K562 (cell line): ENCODE data around the gene FOSL1. TPM values are rescaled to one million over a fixed set of nuclear protein-coding genes. Genes with fewer than 3 reads are reported as not detected.

Experiments
- BRCA1 ChIP-seq, 2 experiments: fragments of 450-650 bp in 1 of 2; sonication (generic) in 1 of 2; formaldehyde crosslinking in 1 of 2; IDR thresholded peaks; 2 replicates each; pipeline versions ENCODE4 v1.5.0 to v1.6.1; 2017 to 2020; ENCODE audit warnings: mild to moderate bottlenecking in 1 of 2, missing genetic modification reagents in 1 of 2
- BRD4 ChIP-seq: fragments of 200-600 bp; sonication (generic); IDR thresholded peaks from 2 replicates; pipeline ENCODE4 v1.6.1; 2017; ENCODE audit warnings: inconsistent platforms
- CBFA2T3 ChIP-seq: fragments of 450-650 bp; IDR thresholded peaks from 2 replicates; pipeline ENCODE4 v1.6.1; 2017
- CHD4 ChIP-seq: fragments of 200-600 bp; sonication (generic); IDR thresholded peaks from 3 replicates; pipeline ENCODE4 v1.6.1; 2012; ENCODE audit warnings: low read depth, mild to moderate bottlenecking, mixed read lengths, low read length, inconsistent platforms; ENCODE audit not compliant: insufficient read depth, insufficient replicate concordance, poor library complexity, severe bottlenecking
- DDX20 ChIP-seq: fragments of 450-650 bp; IDR thresholded peaks from 2 replicates; pipeline ENCODE4 v1.6.1; 2016; ENCODE audit warnings: missing genetic modification characterization, low read depth, mild to moderate bottlenecking, missing compliant biosample characterization, moderate library complexity
- DLX4 ChIP-seq: fragments of 250-450 bp; sonication (Bioruptor Pico); IDR thresholded peaks from 2 replicates; pipeline ENCODE4 v1.6.1; 2021; ENCODE audit warnings: mild to moderate bottlenecking
- DNMT1 ChIP-seq: fragments of 450-650 bp; IDR thresholded peaks from 2 replicates; pipeline ENCODE4 v1.6.1; 2016; ENCODE audit warnings: antibody characterized with exemption, mild to moderate bottlenecking
- FOXA1 ChIP-seq: fragments of 450-650 bp; IDR thresholded peaks from 2 replicates; pipeline ENCODE4 v1.6.1; 2016; ENCODE audit warnings: mild to moderate bottlenecking, borderline replicate concordance
- HDAC6 ChIP-seq: IDR thresholded peaks from 2 replicates; pipeline ENCODE4 v1.6.1; 2012; ENCODE audit warnings: low read depth, mild to moderate bottlenecking, control low read depth, inconsistent platforms, low read length, moderate library complexity
- NFIX ChIP-seq: fragments of 250-450 bp; sonication (Bioruptor Pico); IDR thresholded peaks from 2 replicates; pipeline ENCODE4 v1.4.0; 2020; ENCODE audit warnings: low read depth, mild to moderate bottlenecking, moderate library complexity
- PHF20 ChIP-seq: fragments of 450-650 bp; IDR thresholded peaks from 2 replicates; pipeline ENCODE4 v1.6.1; 2018; ENCODE audit not compliant: partially characterized antibody
- RBBP5 ChIP-seq: fragments of 200-600 bp; sonication (generic); IDR thresholded peaks from 2 replicates; pipeline ENCODE4 v1.6.1; 2012; ENCODE audit warnings: borderline replicate concordance, mild to moderate bottlenecking, low read length, control low read depth, inconsistent platforms; ENCODE audit not compliant: insufficient read depth, poor library complexity, severe bottlenecking
- RUNX1 ChIP-seq: sonication (generic); IDR thresholded peaks from 2 replicates; pipeline ENCODE4 v1.6.1; 2016; ENCODE audit warnings: antibody characterized with exemption, low read depth
- SRSF9 ChIP-seq: fragments of 200-400 bp; formaldehyde crosslinking; IDR thresholded peaks from 2 replicates; pipeline ENCODE4 v1.6.1; 2017; ENCODE audit warnings: low read depth, low read length, borderline replicate concordance
- TAF1 ChIP-seq: IDR thresholded peaks from 2 replicates; pipeline ENCODE4 v1.6.1; 2011; ENCODE audit warnings: mild to moderate bottlenecking, low read length, moderate library complexity; ENCODE audit not compliant: insufficient read depth, control insufficient read depth, severe bottlenecking; ENCODE audit errors: extremely low read depth
- TAF9B ChIP-seq: fragments of 450-650 bp; IDR thresholded peaks from 2 replicates; pipeline ENCODE4 v1.6.1; 2018; ENCODE audit warnings: mild to moderate bottlenecking; ENCODE audit not compliant: partially characterized antibody
- ZFP91 ChIP-seq: sonication (generic); formaldehyde crosslinking; IDR thresholded peaks from 2 replicates; pipeline ENCODE4 v1.8.0; 2022; ENCODE audit warnings: mild to moderate bottlenecking, missing genetic modification reagents
- ZNF133 ChIP-seq: fragments of 250-450 bp; sonication (Bioruptor Pico); IDR thresholded peaks from 2 replicates; pipeline ENCODE4 v1.4.0; 2020; ENCODE audit warnings: mild to moderate bottlenecking
- ZNF384 ChIP-seq: IDR thresholded peaks from 2 replicates; pipeline ENCODE4 v1.6.1; 2012; ENCODE audit warnings: low read depth, low read length, improper control_type of control experiment
- ZNF668 ChIP-seq: fragments of 250-450 bp; sonication (Bioruptor Pico); IDR thresholded peaks from 2 replicates; pipeline ENCODE4 v1.8.0; 2022; ENCODE audit warnings: mild to moderate bottlenecking, inconsistent platforms
- ZNF695 ChIP-seq: fragments of 450-650 bp; formaldehyde crosslinking; IDR thresholded peaks from 2 replicates; pipeline ENCODE4 v1.4.0; 2020; ENCODE audit warnings: mild to moderate bottlenecking, moderate library complexity
- ZSCAN32 ChIP-seq: fragments of 450-650 bp; formaldehyde crosslinking; IDR thresholded peaks from 2 replicates; pipeline ENCODE4 v1.4.0; 2020; ENCODE audit warnings: mild to moderate bottlenecking, moderate library complexity
- polyA plus RNA-seq, 8 experiments: library from polyadenylated mRNA; depleted of rRNA in 4 of 8; stranded (reverse) in 5 of 8; unstranded in 3 of 8; fragments of >200 nt; fragmentation: Nextera tagmentation in 2 of 8; fragmentation: Illumina TruSeq in 1 of 8; extraction: Ambion mirVana in 2 of 8; extraction: Trizol in 1 of 8; gene quantifications; 2 replicates each; pipeline versions ENCODE4 v1.2.1 to v1.2.3, GENCODE V29; 2011 to 2014; ENCODE audit warnings: inconsistent platforms in 1 of 8, missing spikeins in 1 of 8
- total RNA-seq, 7 experiments: library from RNA; depleted of rRNA in 6 of 7; stranded (reverse); fragments of >200 nt in 6 of 7; fragmentation: Illumina TruSeq in 2 of 7; extraction: Trizol in 2 of 7; gene quantifications; 2 replicates each; pipeline versions ENCODE4 v1.2.1 to v1.2.3, GENCODE V29; 2011 to 2021; ENCODE audit warnings: low replicate concordance in 1 of 7
- TF ChIP-seq, protein P1 (sequence below): fragments of 450-650 bp; formaldehyde crosslinking; IDR thresholded peaks from 2 replicates; pipeline ENCODE4 v1.4.0; 2022; ENCODE audit warnings: mild to moderate bottlenecking, moderate library complexity
- TF ChIP-seq, protein P2 (sequence below): fragments of 450-650 bp; conservative IDR thresholded peaks from 2 replicates; pipeline ENCODE4 v1.6.1; 2016; ENCODE audit warnings: missing genetic modification characterization, low read depth, mild to moderate bottlenecking, control low read depth, missing compliant biosample characterization

The FOSL1 gene
- total and polyA plus RNA-seq, 9 of the 15 experiments (the other 6 are each of a cell fraction or from before 2014, with no cell fraction given) = 3.5 to 39.6 (median 10.0) TPM

DNA sequence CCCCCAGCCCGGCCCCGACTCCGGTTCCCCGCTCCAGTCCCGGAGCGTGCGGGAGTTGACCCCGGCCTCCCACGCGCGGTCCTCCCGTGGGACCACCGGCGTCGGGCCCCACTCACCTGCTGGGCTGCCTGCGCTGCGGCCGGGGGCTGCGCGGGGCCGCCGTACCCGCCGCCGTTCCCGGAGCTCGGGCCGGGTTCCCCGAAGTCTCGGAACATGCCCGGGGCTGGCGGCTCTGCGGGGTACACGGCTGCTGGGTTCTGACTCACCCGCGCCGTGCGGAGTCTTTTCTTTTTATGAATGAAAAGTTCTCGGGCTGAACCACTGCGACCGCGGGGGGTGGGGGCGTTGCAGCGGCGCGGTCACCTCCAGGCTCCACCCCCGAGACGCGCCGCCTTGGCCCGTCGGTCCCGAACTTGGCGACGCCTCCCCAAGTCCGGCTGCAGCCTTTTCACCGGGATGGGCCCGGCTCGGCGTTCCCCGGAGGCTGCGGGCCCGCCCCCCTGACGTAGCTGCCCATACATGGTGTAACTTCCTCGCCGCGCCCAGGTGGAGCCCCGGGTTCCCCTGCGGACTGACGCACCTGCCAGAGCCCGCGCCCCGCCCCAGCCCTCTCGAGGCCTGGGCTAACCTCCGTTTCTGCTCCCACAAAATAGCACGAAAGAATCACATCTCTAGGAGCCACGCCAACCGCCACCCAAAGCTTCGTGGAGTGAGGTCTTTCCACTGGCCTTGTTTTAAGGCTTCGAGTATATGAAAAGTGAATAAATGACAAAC is at the start of gene FOSL1 (continued):
- TF ChIP-seq DDX20 = no peak
- no peak for TF ChIP-seq PHF20
- TF ChIP-seq BRD4 = no peak; the same call in 1 of the 2 replicates
- no peak for TF ChIP-seq CHD4
- TF ChIP-seq ZNF384 = peak; percentile 24; the same call in 1 of the 2 replicates
- TF ChIP-seq, protein P1, sequence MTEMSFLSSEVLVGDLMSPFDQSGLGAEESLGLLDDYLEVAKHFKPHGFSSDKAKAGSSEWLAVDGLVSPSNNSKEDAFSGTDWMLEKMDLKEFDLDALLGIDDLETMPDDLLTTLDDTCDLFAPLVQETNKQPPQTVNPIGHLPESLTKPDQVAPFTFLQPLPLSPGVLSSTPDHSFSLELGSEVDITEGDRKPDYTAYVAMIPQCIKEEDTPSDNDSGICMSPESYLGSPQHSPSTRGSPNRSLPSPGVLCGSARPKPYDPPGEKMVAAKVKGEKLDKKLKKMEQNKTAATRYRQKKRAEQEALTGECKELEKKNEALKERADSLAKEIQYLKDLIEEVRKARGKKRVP (CRISPR knock-in tag) = 0 out of 2 replicates have a peak, but pooled peaks have one; percentile 12
- no peak for TF ChIP-seq RUNX1
- TF ChIP-seq NFIX (CRISPR knock-in tag) = no peak
- peak; percentile 98 for TF ChIP-seq TAF1
- TF ChIP-seq HDAC6 = no peak
- TF ChIP-seq, protein P2, sequence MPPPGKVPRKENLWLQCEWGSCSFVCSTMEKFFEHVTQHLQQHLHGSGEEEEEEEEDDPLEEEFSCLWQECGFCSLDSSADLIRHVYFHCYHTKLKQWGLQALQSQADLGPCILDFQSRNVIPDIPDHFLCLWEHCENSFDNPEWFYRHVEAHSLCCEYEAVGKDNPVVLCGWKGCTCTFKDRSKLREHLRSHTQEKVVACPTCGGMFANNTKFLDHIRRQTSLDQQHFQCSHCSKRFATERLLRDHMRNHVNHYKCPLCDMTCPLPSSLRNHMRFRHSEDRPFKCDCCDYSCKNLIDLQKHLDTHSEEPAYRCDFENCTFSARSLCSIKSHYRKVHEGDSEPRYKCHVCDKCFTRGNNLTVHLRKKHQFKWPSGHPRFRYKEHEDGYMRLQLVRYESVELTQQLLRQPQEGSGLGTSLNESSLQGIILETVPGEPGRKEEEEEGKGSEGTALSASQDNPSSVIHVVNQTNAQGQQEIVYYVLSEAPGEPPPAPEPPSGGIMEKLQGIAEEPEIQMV = no peak
- TF ChIP-seq ZNF133 = no peak
- TF ChIP-seq SRSF9 = no peak
- TF ChIP-seq FOXA1 = no peak
- 0 out of 2 replicates have a peak, but pooled peaks have one; percentile 2 for TF ChIP-seq ZFP91 (CRISPR knock-in tag)
- TF ChIP-seq RBBP5 = peak; percentile 18
- TF ChIP-seq DLX4 = no peak
- no peak for TF ChIP-seq ZNF695 (CRISPR knock-in tag)
- no peak for TF ChIP-seq ZNF668
- no peak for TF ChIP-seq DNMT1
- no peak for TF ChIP-seq BRCA1 (IDR thresholded peaks at IDR 0.05)
- no peak for TF ChIP-seq BRCA1 (CRISPR knock-in tag; IDR thresholded peaks at IDR 0.05)
- 0 out of 2 replicates have a peak, but pooled peaks have one; percentile 12 for TF ChIP-seq ZSCAN32
- TF ChIP-seq CBFA2T3 = peak; percentile 16; the same call in 1 of the 2 replicates
- peak; percentile 60 for TF ChIP-seq TAF9B
